ENCODE results near the gene GJA4.

GJA4 gene

GRCh38 chr1:34747638-34747941 is 45.2 kb upstream of the GJA4 start:
- TF ChIP-seq CTCF (IDR thresholded peaks at IDR 0.05; ENCODE audit: low read length) (no peak), EZH2 (IDR thresholded peaks at IDR 0.05; ENCODE audit: borderline replicate concordance, low read length) (no peak)
- no peak overlapping the region for H3K9ac ChIP-seq (ENCODE audit: low read length)
- no peak overlapping the region for H3K27ac ChIP-seq (ENCODE audit: low read depth, low read length, poor library complexity, severe bottlenecking)
- no peaks in the 10 kb centered on the region for H3K4me1 ChIP-seq (ENCODE audit: insufficient read depth, low read length, severe bottlenecking)
- H3K36me3 ChIP-seq (ENCODE audit: insufficient read depth, low read length), result no peaks in the 10 kb centered on the region
- H3K4me3 ChIP-seq (ENCODE audit: low read depth, low read length, poor library complexity, severe bottlenecking), result no peak overlapping the region
- no peak overlapping the region for H3K4me2 ChIP-seq (ENCODE audit: low read length)
- H3K27me3 ChIP-seq (ENCODE audit: insufficient read depth, low read length), result no peaks in the 10 kb centered on the region
- no peaks in the 10 kb centered on the region for H3K9me3 ChIP-seq (ENCODE audit: low read length)
- no peaks in the 10 kb centered on the region for H4K20me1 ChIP-seq (ENCODE audit: insufficient read depth, low read length)
- H2AFZ ChIP-seq (ENCODE audit: low read length), result no peak overlapping the region
- H3F3A ChIP-seq (ENCODE audit: insufficient read depth, low read length), result no peaks in the 10 kb centered on the region
- H3K9me2 ChIP-seq (ENCODE audit: low read depth, low read length), result no peaks in the 10 kb centered on the region
- no peaks in the 10 kb centered on the region for H3K79me2 ChIP-seq (ENCODE audit: insufficient read depth, low read length)

GRCh38 chr1:34749992-34750391 is 42.8 kb upstream of the GJA4 start:
- TF ChIP-seq EZH2 (IDR thresholded peaks at IDR 0.05; ENCODE audit: borderline replicate concordance, low read length) (no peak), CTCF (IDR thresholded peaks at IDR 0.05; ENCODE audit: low read length) (no peak)

GRCh38 chr1:34750610-34751009 is 42.2 kb upstream of the GJA4 start:
- no peak for TF ChIP-seq CTCF (IDR thresholded peaks at IDR 0.05; ENCODE audit: low read length)
- TF ChIP-seq EZH2 (IDR thresholded peaks at IDR 0.05; ENCODE audit: borderline replicate concordance, low read length), result no peak
- Histone ChIP-seq H3K36me3 (ENCODE audit: insufficient read depth, low read length) (no peaks in the 10 kb centered on the region), H3K9ac (ENCODE audit: low read length) (no peak overlapping the region), H2AFZ (ENCODE audit: low read length) (no peak overlapping the region), H3K4me3 (ENCODE audit: low read depth, low read length, poor library complexity, severe bottlenecking) (no peak overlapping the region), H3K27me3 (ENCODE audit: insufficient read depth, low read length) (no peaks in the 10 kb centered on the region), H3F3A (ENCODE audit: insufficient read depth, low read length) (no peaks in the 10 kb centered on the region), H3K4me1 (ENCODE audit: insufficient read depth, low read length, severe bottlenecking) (no peaks in the 10 kb centered on the region), H3K4me2 (ENCODE audit: low read length) (no peak overlapping the region), H3K27ac (ENCODE audit: low read depth, low read length, poor library complexity, severe bottlenecking) (no peak overlapping the region), H3K79me2 (ENCODE audit: insufficient read depth, low read length) (no peaks in the 10 kb centered on the region), H4K20me1 (ENCODE audit: insufficient read depth, low read length) (no peaks in the 10 kb centered on the region), H3K9me2 (ENCODE audit: low read depth, low read length) (no peaks in the 10 kb centered on the region), H3K9me3 (ENCODE audit: low read length) (no peaks in the 10 kb centered on the region)

More at GRCh38 chr1:34749992-34750391, 42.8 kb upstream of the GJA4 start:
- H3F3A ChIP-seq (ENCODE audit: insufficient read depth, low read length), result no peaks in the 10 kb centered on the region
- H4K20me1 ChIP-seq (ENCODE audit: insufficient read depth, low read length), result no peaks in the 10 kb centered on the region
- no peak overlapping the region for H3K4me3 ChIP-seq (ENCODE audit: low read depth, low read length, poor library complexity, severe bottlenecking)
- no peaks in the 10 kb centered on the region for H3K27me3 ChIP-seq (ENCODE audit: insufficient read depth, low read length)
- H3K4me2 ChIP-seq (ENCODE audit: low read length), result no peak overlapping the region
- no peaks in the 10 kb centered on the region for H3K36me3 ChIP-seq (ENCODE audit: insufficient read depth, low read length)
- no peaks in the 10 kb centered on the region for H3K9me2 ChIP-seq (ENCODE audit: low read depth, low read length)
- H3K9ac ChIP-seq (ENCODE audit: low read length), result no peak overlapping the region
- no peaks in the 10 kb centered on the region for H3K4me1 ChIP-seq (ENCODE audit: insufficient read depth, low read length, severe bottlenecking)
- H3K79me2 ChIP-seq (ENCODE audit: insufficient read depth, low read length), result no peaks in the 10 kb centered on the region
- H3K27ac ChIP-seq (ENCODE audit: low read depth, low read length, poor library complexity, severe bottlenecking), result no peak overlapping the region
- H3K9me3 ChIP-seq (ENCODE audit: low read length), result no peaks in the 10 kb centered on the region
- no peak overlapping the region for H2AFZ ChIP-seq (ENCODE audit: low read length)
